GM18499 (cell line): ENCODE measurements around the gene FLOT1.

Experiments used
- ATAC-seq: cut with Tn5 transposase; IDR thresholded peaks from one replicate; pipeline ENCODE4 v1.9.1; 2021; ENCODE audit warnings: moderate number of reproducible peaks; ENCODE audit not compliant: insufficient read depth, unreplicated experiment

The FLOT1 gene

GRCh38 chr6:30684386-30685156, 57.9 kb downstream of the FLOT1 start:
- no peak for ATAC-seq

GRCh38 chr6:30683980-30684338, 58.5 kb downstream of the FLOT1 start:
- no peak for ATAC-seq

- no peak for ATAC-seq
Measured at GRCh38 chr6:30683183-30683979, 59.1 kb downstream of the FLOT1 start.

GRCh38 chr6:30682143-30683117, 60.1 kb downstream of the FLOT1 start:
- no peak for ATAC-seq

- no peak for ATAC-seq
Measured at GRCh38 chr6:30681766-30682142, 60.7 kb downstream of the FLOT1 start.

- ATAC-seq, result no peak
Measured at GRCh38 chr6:30679765-30680535, 62.5 kb downstream of the FLOT1 start.

- ATAC-seq, result no peak
Measured at GRCh38 chr6:30678964-30679726, 63.3 kb downstream of the FLOT1 start.
